ENCODE measurements around the gene PGAP3. TPM values are rescaled to one million over a fixed set of nuclear protein-coding genes. Genes with fewer than 3 reads are reported as not detected.
A peak's percentile ranks its signal among the peaks of the same experiment; 100 is the strongest.

Gene PGAP3
- total RNA-seq, 1 experiment from 2014 or later = 5.8 TPM

DNA sequence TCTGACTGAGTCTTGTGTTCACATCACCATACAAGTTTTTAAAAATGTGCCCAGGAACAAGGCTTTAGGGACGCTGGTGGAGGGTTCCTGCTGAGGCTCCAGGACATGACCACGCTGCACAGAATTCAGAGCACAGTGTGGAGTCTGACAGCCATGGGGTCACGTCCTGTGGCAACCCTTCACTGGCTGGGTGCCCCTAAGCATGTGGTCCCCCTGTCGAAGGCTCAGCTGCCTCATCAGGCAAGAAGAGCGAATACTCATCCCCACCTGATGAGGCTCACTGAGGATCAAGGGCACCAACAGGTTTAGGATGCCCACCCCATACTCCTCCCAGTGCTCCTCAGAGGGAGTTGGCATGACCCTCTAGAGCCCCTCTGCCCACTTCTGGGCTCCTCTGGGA is 13.7 kb downstream of the PGAP3 start:
- no peak for DNase-seq (ENCODE audit: extremely low read depth, low read depth)

DNA sequence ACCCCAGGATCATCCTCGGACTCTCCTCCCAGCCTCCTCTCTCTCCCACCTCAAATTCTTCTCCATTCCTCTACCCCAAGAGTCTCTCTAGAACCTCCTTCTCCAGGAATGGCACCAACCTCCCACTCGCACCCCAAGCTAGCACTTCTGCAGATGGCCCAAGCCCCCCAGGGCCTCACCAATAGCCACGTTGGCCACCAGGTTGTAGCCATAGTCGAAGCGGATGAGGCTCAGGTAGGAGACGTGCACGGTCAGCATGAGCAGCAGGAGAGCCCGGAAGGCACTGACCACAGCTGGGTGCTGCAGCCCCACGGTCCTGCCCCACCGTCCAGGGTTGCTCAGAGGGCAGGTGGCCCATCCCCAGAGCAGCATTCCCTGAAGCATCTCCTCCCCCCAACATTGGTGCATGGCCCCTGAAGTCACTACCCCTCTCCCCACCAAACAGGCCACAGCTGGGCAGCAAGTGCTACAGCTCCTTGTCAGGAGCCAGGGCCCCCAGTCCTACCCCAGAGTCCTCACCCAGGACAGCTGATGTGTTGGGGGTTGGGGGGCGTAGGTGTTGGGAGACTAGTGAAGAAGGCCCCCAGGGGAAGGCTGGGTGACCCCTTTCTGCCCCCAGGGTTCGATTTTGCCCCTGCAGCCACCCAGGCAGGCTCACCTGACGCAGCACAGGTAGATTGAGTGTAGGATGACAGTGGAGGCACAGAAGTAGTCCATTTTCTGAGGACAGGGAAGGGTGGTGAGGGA is 14.3 kb downstream of the PGAP3 start:
- DNase-seq (ENCODE audit: extremely low read depth, low read depth) = no peak

- no peak for DNase-seq (ENCODE audit: extremely low read depth, low read depth)
Measured at GRCh38 chr17:39672522-39673334, 15.1 kb downstream of the PGAP3 start.

DNA sequence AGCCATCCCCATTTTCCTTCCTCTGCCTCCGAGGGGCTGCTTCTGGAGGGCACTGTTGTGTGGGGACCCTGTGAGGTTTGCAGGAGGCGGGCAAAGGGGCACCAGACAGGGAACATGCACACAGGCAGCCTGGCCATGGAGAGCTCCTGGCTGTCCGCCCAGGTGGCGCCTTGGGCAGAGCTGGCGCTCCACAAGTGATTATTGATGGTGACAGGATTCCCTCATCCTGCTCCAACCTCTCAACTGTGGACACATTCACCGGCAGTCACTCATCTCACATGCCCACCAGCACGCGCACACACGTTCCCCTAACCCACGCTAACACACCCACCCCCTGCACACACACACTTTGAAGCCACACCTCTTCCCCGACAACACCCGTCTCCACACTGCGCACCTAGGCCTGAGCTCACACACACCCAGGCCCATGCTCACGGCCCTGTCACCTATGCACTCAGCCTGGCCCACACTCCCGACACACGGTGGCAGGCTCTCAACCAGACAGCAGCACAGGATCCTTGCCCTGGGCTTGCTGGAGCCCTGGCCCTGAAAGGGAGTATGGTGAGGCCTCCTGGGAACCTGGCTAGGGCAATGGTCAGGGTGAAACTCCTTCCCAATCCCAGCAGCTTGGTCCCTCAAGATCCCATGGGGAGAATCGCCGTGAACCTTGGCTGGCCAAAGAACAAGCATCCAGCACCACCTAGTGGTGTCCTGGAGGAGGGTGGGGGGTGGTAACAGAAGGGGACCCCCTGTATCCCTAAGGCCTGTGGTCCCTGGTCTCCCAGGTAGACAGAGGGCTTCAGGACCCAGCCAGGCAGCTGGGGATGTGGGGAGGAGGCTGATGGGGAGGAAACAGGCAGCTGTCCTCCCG is 16.0 kb downstream of the PGAP3 start:
- DNase-seq (ENCODE audit: extremely low read depth, low read depth) = peak; percentile 23

GRCh38 chr17:39670746-39671145 is 17.1 kb downstream of the PGAP3 start:
- DNase-seq (ENCODE audit: extremely low read depth, low read depth) = no peak

DNA sequence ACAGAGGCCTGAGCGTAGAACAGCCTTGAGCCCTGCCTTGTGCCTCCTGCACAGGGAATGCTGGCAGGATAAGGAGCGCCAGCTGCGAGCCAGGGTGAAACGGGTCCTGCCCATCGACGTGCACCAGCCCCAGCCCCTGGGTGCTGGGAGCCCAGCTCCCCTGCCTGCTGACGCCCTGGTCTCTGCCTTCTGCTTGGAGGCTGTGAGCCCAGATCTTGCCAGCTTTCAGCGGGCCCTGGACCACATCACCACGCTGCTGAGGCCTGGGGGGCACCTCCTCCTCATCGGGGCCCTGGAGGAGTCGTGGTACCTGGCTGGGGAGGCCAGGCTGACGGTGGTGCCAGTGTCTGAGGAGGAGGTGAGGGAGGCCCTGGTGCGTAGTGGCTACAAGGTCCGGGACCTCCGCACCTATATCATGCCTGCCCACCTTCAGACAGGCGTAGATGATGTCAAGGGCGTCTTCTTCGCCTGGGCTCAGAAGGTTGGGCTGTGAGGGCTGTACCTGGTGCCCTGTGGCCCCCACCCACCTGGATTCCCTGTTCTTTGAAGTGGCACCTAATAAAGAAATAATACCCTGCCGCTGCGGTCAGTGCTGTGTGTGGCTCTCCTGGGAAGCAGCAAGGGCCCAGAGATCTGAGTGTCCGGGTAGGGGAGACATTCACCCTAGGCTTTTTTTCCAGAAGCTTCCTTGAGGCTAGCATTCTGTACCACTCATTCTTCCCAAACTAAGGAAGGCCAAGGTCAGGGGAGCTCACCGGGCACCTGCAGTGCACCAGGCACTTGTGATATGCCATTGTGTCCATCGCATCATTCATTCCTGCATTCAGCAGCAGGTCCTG is 17.7 kb downstream of the PGAP3 start:
- no peak for DNase-seq (ENCODE audit: extremely low read depth, low read depth)

- peak; percentile 59 for DNase-seq (ENCODE audit: extremely low read depth, low read depth)
Measured at GRCh38 chr17:39667945-39668924, 19.6 kb downstream of the PGAP3 start, which contains the start of gene PNMT. PNMT (plus strand) TSS chr17:39668453; CDS start chr17:39668476, 23 bp downstream.

GRCh38 chr17:39667262-39667944 is 20.5 kb downstream of the PGAP3 start:
- DNase-seq (ENCODE audit: extremely low read depth, low read depth) = no peak

- no peak for DNase-seq (ENCODE audit: extremely low read depth, low read depth)
Measured at GRCh38 chr17:39666601-39667261, 21.1 kb downstream of the PGAP3 start.

- DNase-seq (ENCODE audit: extremely low read depth, low read depth) = no peak
Measured at GRCh38 chr17:39666231-39666600, 21.6 kb downstream of the PGAP3 start.

GRCh38 chr17:39665642-39666224 is 22.1 kb downstream of the PGAP3 start:
- no peak for DNase-seq (ENCODE audit: extremely low read depth, low read depth)

DNA sequence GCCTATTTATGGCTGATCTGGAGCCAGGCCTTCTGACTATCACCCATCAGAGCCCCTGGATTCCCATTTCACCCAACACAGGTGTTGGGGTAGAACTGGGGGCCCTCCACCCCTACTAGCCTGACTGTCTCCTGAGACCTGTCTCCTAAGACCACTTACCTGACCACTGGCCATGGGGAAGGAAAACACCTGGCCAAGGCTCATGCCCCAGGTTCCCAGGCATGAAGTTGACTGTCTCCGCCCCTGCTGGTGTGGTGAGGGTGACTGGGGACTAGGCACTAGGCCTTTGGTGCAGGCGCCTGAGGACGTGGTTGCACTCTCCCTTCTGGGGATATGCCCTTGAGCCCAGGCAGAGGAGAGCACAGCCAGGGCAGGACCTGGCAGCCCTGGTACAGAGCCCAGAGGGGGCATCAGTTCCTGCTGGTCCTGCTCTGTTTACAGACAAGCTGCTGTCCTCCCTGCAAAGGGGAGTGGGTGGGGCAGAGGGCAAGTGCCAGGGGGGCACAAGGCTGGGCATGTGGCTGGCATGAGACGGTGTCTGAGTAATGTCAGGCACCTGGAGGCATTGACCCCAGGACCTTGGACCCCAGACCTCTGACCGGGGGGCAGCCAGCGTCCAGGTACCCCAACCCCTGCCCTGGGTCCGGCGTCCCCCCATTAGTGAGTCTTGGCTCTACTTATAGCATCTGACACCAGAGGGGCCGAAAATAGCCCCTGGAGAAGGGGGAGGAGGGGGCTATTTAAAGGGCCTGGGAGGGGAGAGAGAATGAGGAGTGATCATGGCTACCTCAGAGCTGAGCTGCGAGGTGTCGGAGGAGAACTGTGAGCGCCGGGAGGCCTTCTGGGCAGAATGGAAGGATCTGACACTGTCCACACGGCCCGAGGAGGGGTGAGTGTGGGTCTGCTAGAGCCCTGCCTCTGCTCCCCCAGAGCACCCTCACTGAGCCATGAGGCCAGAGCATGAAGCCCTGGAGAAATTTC is 23.0 kb downstream of the PGAP3 start, which contains the start of gene TCAP:
TSS of gene TCAP (plus strand) at position 769 of the 981 bp plus-strand sequence. CDS start at position 780, 11 bp downstream.
- DNase-seq (ENCODE audit: extremely low read depth, low read depth) = no peak

DNA sequence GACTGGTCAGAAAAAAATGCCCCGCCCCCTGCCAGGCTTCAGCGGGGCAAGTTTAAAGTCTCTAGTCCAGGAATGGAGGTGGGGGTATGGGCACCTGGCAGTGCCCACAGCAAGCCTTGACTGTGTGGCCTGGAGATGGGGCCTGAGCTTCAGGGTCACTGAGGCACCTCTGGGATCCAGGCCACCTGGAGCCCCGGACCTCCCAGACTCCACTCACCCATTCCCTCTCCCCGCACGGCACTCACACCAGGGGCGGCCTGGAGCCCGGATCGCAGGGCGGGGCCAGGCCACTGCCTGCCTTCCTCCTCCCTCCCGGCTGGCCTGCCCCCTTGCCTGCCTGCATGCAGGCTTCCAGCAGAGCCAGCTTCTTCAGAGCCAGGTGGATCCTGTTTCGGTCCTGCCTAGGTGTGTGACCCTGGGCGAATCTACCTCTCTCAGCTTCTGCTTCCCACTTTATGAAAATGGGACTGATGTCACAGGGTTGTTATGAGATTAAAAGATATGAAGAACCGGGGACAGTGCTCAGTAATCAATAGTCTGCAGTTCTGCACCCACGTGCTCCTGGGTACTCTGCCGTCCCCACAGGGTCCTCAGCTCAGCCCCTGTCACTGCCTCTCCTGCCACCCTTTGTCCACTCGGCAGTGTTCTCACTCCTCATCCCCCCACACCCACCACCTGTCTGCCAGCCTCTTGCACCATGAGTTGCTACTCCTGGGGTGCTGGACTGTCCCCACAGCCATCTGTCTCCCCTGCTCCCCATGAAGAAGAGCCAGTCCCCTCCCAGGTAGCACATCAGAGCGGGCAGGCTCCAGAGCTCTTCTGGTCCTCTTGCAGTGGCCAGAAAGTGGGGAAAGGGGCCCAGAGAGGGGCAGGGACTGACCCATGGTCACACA is 23.9 kb downstream of the PGAP3 start:
- DNase-seq (ENCODE audit: extremely low read depth, low read depth) = no peak

DNA sequence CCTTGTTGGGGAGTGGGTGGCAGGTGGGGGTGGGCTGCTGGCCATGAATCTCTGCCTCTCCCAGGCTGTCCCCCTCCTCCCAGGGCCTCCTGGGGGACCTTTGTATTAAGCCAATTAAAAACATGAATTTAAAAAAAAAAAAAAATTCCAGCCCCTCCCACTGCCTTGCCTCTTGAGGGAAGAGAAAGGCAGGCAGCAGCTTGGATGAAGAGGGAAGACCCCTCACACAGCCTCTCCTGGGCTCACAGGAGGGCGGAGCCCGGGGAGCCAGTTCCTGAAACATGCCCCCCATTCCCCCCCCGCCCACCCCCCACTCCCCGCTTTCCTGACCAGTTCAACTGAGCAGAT is 24.5 kb downstream of the PGAP3 start:
- DNase-seq (ENCODE audit: extremely low read depth, low read depth) = no peak

Measured in NCI-H460 (cell line).